ENCODE results near the gene PDZD8. TPM values are rescaled to one million over a fixed set of nuclear protein-coding genes. Genes with fewer than 3 reads are reported as not detected.
"Not testable (repeated sequence)": the region's sequence is repeated elsewhere in the genome, so short reads cannot be mapped to it uniquely, and the experiment has no call there.

PDZD8 gene
- polyA plus RNA-seq, 1 donor (not counting 4 experiments of a cell fraction or from before 2014, with no cell fraction given): 24.3 TPM

- no peak for DNase-seq (ENCODE audit: low read depth, low spot score)
- Histone ChIP-seq H3K4me2 (ENCODE audit: control insufficient read depth, extremely low read depth, insufficient read depth, low read depth, low read length) (no peak overlapping the region), H3K9me1 (ENCODE audit: control insufficient read depth, extremely low read depth, insufficient read depth, low read length) (no peaks in the 10 kb centered on the region), H3K36me3 (ENCODE audit: control insufficient read depth in 2 of 2, extremely low read depth in 1 of 2, insufficient read depth in 2 of 2, low read length in 2 of 2) (no peaks in the 10 kb centered on the region), H3K4me1 (ENCODE audit: control insufficient read depth, extremely low read depth, insufficient read depth, low read length) (no peaks in the 10 kb centered on the region), H2AFZ (ENCODE audit: control insufficient read depth, low read length) (no peak overlapping the region), H3K9ac (ENCODE audit: control insufficient read depth, extremely low read depth, insufficient read depth, low read length) (no peak overlapping the region), H3K27ac (ENCODE audit: control insufficient read depth, insufficient read depth, low read length) (no peak overlapping the region), H3K79me2 (ENCODE audit: control insufficient read depth, insufficient read depth, low read length) (peaks cover 10% of the 10 kb centered on the region), H3K9me3 (ENCODE audit: control insufficient read depth, low read depth, low read length) (peaks cover 2% of the 10 kb centered on the region), H4K20me1 (ENCODE audit: control insufficient read depth, extremely low read depth, insufficient read depth, low read length) (no peaks in the 10 kb centered on the region), H3K4me3 (ENCODE audit: control insufficient read depth in 2 of 3, extremely low read depth in 1 of 3, insufficient read depth in 2 of 3, low read depth in 1 of 3, low read length in 3 of 3) (no peak overlapping the region), H3K27me3 (ENCODE audit: control insufficient read depth, extremely low read depth, insufficient read depth, low read length) (no peaks in the 10 kb centered on the region)
- no peak for FAIRE-seq
- TF ChIP-seq CTCF (optimal IDR thresholded peaks at IDR 0.05 in 1 of 3, IDR thresholded peaks at IDR 0.05 in 1 of 3, conservative IDR thresholded peaks at IDR 0.05 in 1 of 3; ENCODE audit: extremely low read depth in 1 of 3, insufficient read depth in 2 of 3, low read length in 3 of 3): no peak
- TF ChIP-seq EZH2 (IDR thresholded peaks at IDR 0.05; ENCODE audit: low read length): no peak
- dilution Hi-C loops (cut with MboI; ENCODE audit: extremely low pct_ligation_motif_present, low sequenced_read_pairs): no loop called here
Measured at GRCh38 chr10:117306674-117307073, 68.6 kb downstream of the PDZD8 start.

- H3K79me2 ChIP-seq (ENCODE audit: control insufficient read depth, insufficient read depth, low read length): peaks cover 14% of the 10 kb centered on the region
- H2AFZ ChIP-seq (ENCODE audit: control insufficient read depth, low read length); dilution Hi-C loops (cut with MboI; ENCODE audit: extremely low pct_ligation_motif_present, low sequenced_read_pairs); DNase-seq (ENCODE audit: low read depth, low spot score); H3K4me3 ChIP-seq (ENCODE audit: control insufficient read depth in 2 of 3, extremely low read depth in 1 of 3, insufficient read depth in 2 of 3, low read depth in 1 of 3, low read length in 3 of 3); H3K9ac ChIP-seq (ENCODE audit: control insufficient read depth, extremely low read depth, insufficient read depth, low read length); H3K9me3 ChIP-seq (ENCODE audit: control insufficient read depth, low read depth, low read length); H4K20me1 ChIP-seq (ENCODE audit: control insufficient read depth, extremely low read depth, insufficient read depth, low read length); H3K9me1 ChIP-seq (ENCODE audit: control insufficient read depth, extremely low read depth, insufficient read depth, low read length); H3K27ac ChIP-seq (ENCODE audit: control insufficient read depth, insufficient read depth, low read length); H3K4me2 ChIP-seq (ENCODE audit: control insufficient read depth, extremely low read depth, insufficient read depth, low read depth, low read length); FAIRE-seq; H3K4me1 ChIP-seq (ENCODE audit: control insufficient read depth, extremely low read depth, insufficient read depth, low read length); H3K27me3 ChIP-seq (ENCODE audit: control insufficient read depth, extremely low read depth, insufficient read depth, low read length); H3K36me3 ChIP-seq (ENCODE audit: control insufficient read depth in 2 of 2, extremely low read depth in 1 of 2, insufficient read depth in 2 of 2, low read length in 2 of 2): not testable (repeated sequence)
Measured at GRCh38 chr10:117303451-117303850, 71.8 kb downstream of the PDZD8 start.

GRCh38 chr10:117300671-117301070, 74.6 kb downstream of the PDZD8 start:
- no peak for DNase-seq (ENCODE audit: low read depth, low spot score)
- H3K36me3 ChIP-seq (ENCODE audit: control insufficient read depth in 2 of 2, extremely low read depth in 1 of 2, insufficient read depth in 2 of 2, low read length in 2 of 2): no peaks in the 10 kb centered on the region
- H3K9ac ChIP-seq (ENCODE audit: control insufficient read depth, extremely low read depth, insufficient read depth, low read length): no peak overlapping the region
- no peaks in the 10 kb centered on the region for H4K20me1 ChIP-seq (ENCODE audit: control insufficient read depth, extremely low read depth, insufficient read depth, low read length)
- no peaks in the 10 kb centered on the region for H3K4me1 ChIP-seq (ENCODE audit: control insufficient read depth, extremely low read depth, insufficient read depth, low read length)
- H3K27me3 ChIP-seq (ENCODE audit: control insufficient read depth, extremely low read depth, insufficient read depth, low read length): no peaks in the 10 kb centered on the region
- H3K27ac ChIP-seq (ENCODE audit: control insufficient read depth, insufficient read depth, low read length): no peak overlapping the region
- dilution Hi-C loops (cut with MboI; ENCODE audit: extremely low pct_ligation_motif_present, low sequenced_read_pairs): no loop called here
- no peak for FAIRE-seq
- H2AFZ ChIP-seq (ENCODE audit: control insufficient read depth, low read length): no peak overlapping the region
- no peak overlapping the region for H3K4me2 ChIP-seq (ENCODE audit: control insufficient read depth, extremely low read depth, insufficient read depth, low read depth, low read length)
- peaks cover 2% of the 10 kb centered on the region for H3K9me3 ChIP-seq (ENCODE audit: control insufficient read depth, low read depth, low read length)
- no peak overlapping the region for H3K4me3 ChIP-seq (ENCODE audit: control insufficient read depth in 2 of 3, extremely low read depth in 1 of 3, insufficient read depth in 2 of 3, low read depth in 1 of 3, low read length in 3 of 3)
- no peak for TF ChIP-seq EZH2 (IDR thresholded peaks at IDR 0.05; ENCODE audit: low read length)
- TF ChIP-seq CTCF (optimal IDR thresholded peaks at IDR 0.05 in 1 of 3, IDR thresholded peaks at IDR 0.05 in 1 of 3, conservative IDR thresholded peaks at IDR 0.05 in 1 of 3; ENCODE audit: extremely low read depth in 1 of 3, insufficient read depth in 2 of 3, low read length in 3 of 3): no peak
- no peaks in the 10 kb centered on the region for H3K9me1 ChIP-seq (ENCODE audit: control insufficient read depth, extremely low read depth, insufficient read depth, low read length)
- H3K79me2 ChIP-seq (ENCODE audit: control insufficient read depth, insufficient read depth, low read length): peaks cover 22% of the 10 kb centered on the region
